ENCODE results near the gene NEK9.
"Not testable (repeated sequence)": the region's sequence is repeated elsewhere in the genome, so short reads cannot be mapped to it uniquely, and the experiment has no call there.

Gene NEK9

DNA sequence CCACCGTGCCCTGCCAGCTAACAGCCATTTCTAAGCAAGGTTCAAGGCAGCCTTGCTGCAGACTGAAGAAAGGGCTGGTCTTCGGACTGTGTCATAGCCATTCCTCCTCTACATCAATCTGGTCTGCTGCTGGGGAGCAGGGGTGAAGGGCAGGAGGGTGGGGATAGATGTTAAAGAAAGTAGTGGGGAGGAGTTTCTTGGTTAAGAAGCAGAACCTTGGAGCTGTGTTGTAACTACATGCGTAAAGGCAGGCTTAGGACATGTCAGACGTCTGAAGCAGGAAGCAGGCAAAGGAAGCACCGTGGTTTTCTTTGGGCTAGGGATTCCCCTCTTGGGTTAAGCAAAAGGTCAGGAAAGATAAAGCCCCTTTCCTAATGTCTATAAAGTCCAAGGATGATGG lies 18.1 kb upstream of the NEK9 start:
- DNase-seq (ENCODE audit: low read depth, low spot score): no peak

DNA sequence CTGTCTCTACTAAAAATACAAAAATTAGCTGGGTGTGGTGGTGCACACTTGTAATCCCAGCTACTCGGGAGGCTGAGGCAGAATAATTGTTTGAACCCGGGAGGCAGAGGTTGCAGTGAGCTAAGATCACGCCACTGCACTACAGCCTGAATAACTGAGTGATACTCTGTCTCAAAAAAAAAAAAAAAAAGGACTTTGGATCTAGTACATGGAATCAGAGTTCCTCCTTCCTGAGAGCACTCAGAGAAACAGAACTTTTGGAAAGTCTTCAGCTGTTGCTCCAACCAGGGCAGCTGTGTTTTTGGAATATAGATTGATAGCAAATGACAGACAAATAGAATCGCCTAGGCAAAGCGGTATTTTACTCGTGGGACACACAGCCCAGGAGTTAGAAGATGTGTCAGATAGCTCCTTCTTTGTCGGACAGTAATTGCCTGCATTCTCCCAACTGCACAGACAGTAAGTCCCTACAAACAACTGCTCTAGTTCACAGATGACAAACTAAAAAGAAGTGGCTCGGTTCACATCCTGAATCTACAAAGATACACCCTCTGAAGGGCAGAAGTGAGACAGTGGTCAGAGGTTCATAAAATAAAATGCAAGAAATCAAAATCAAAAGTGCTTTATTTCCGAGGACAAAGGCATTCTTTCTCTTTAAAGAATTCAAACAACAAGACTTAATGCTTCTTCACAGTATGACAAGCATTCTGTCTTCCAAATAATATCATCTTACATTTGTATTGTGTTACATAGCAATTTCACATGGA lies 17.1 kb upstream of the NEK9 start:
- no peak for DNase-seq (ENCODE audit: low read depth, low spot score)

DNA sequence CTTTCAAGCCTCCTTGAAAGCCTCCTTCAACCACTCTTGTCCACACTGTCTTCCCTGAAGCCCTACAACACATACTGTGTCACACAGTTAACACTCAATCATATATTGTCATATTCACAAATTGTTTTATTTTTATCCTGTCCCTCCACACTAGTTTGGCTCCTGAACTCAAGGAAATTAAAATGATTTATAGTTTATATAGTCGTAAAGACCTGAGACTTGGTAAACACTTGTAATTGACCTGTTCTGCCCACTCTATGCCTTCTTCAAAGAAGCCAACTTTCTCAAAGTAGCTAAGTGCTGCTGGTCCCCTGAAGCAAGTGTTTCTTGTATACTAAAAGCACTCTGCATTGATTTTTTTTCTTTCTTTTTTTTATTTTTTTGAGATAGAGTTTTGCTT lies 15.6 kb upstream of the NEK9 start:
- DNase-seq (ENCODE audit: low read depth, low spot score): no peak

DNA sequence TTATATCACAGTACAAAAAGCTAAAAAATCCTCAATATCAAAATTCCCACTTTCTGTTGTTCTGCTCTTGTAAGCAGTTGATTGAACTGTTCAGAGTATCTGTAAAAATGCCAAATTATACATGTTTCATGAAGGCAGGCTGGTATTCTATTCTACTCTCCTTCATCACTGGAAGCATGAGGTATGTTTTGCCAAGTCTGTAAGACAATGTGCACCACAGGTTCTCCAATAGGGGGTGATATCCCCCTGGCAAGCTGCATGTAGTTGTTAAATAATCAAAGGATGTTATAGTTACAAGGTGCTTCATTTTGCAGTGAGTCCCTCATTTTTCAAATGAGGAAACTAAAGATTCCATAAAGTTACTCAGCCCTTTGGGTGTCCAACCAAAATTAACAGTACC lies 15.1 kb upstream of the NEK9 start:
- DNase-seq (ENCODE audit: low read depth, low spot score): peak; percentile 42

DNA sequence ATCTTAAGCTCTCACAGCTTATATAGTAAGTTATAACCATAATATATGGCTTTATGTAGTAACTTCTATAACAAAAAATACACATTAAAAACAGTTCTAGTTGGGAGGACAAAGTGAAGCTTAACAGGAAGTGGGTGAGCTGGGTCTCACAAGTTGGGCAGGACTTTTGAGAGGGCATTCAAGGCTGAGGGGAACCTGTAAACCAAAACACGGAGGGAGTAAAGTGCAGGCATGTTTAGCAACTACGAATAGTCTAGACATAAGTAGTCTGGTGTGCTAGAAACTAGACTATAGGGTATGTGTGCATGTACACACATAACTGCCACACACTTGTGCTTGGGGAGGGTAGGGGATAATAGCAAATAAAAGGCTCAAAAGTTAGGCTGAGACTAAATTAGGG lies 14.2 kb upstream of the NEK9 start:
- DNase-seq (ENCODE audit: low read depth, low spot score): no peak

DNA sequence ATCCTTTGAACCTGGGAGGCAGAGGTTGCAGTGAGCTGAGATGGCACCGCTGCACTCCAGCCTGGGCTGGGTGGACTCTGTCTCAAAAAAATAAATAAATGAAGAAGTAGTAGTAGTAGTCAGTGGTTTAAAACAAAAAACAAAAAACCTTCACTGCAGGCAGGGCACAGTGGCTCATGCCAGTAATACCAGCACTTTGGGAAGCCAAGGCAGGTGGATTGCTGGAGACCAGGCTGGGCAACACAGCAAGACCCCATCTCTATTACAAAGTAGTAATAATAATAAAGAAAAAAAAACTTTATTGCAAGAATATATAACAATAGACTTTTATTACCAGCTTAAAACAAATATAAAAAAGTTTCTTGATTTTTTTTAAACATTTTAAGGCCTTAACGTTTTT lies 13.8 kb upstream of the NEK9 start:
- DNase-seq (ENCODE audit: low read depth, low spot score): no peak

DNA sequence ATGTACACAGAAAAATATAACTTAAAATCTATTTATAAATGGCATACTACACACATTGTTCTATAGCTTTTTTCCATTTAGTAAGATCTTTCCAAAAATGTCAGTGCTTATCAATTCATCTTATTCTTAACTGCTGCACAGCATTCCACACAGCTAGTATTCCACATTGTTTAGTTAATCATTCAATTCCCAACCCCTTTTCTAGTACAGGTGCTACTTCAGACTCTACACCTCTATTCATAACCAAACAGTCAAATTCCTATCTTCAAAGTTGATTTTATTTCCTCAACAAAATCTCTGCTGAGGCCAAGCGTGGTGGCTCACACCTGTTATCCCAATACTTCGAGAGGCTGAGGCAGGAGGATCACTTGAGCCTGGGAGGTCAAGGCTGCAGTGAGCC lies 12.3 kb upstream of the NEK9 start:
- no peak for DNase-seq (ENCODE audit: low read depth, low spot score)

DNA sequence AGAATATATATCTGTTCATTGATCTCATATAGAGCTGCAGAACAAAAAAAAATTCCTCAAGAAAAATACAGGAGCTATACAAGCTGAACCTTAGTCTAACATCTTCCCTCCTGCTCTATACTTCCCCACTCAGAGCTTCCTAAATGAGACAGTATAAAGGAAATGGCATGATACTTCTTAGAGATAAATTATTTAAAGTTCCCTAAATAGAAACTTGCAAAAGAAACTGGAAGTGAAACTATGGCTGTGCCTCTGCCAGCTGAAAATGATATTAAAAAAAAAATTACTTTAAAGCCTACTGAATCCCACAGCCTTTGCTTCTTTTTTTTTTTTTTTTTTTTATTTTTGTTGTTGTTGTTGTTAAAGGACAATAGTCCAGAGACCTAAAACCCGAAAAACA lies 11.6 kb upstream of the NEK9 start:
- no peak for DNase-seq (ENCODE audit: low read depth, low spot score)

DNA sequence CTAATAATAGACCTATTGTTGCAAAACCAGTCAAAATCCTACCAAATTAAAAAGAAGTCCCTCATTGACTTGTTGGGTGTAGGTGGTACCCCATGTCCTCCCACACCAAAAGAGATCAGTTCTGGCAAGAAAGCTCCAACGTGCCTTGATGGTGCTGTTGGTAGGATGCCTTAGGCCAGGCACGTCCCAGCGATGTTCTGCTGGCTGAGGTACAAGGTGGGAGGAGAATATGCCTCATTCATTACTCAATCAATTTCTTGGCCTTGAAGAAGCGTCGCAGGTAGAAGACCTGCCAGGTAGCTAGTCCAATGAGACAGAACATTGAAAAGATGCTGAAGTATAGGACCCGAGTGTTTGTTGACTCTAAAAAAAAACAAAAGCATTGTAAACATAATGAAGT lies 7.8 kb upstream of the NEK9 start:
- no peak for DNase-seq (ENCODE audit: low read depth, low spot score)

DNA sequence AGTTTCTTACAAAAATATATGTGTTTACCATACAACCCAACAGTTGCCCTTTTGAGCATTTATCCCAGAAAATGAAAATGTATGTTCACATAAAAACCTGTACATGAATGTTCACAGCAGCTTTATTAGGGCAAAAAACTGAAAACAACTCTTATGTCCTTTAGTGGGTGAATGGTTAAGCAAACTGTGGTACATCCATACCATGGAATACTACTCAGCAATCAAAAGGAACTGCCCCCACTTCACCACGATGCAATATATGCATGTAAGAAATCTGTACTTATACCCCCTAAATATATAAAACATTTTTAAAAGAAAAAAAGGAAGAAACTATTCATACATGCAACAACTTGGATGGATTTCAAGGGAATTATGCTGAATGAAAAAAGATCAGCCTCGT lies 6.7 kb upstream of the NEK9 start:
- no peak for DNase-seq (ENCODE audit: low read depth, low spot score)

DNA sequence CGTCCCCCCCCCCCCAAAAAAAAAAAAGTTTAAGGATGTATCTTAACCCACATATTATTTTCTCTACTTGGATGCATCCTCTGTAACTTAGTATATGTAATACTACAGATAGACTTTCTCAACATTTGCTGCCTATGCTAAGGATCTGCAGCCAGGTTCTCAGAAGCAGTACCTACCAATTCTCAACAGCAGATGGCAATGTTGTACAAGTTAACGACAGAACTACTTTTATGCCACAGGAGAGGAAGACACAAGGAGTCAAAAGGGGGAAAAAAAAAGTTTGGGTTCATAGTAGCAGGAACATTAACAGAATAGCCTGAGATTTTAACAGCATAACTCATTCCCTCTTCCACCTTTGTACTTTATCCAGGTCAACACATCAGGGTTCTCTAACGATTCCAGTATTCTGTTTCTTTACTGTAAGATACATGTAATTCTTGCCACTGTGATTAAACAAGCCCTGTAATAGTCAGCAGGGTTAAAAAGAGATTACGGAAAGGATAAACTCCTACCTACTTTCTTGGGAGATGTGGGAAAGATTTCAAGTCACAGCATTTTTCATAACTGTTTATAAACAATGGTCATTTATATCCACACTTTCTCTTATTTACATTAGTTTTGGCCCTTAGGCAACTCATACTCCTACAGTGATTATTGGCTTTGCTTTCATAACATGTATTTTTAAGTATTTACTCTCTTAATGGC lies 5.7 kb upstream of the NEK9 start:
- DNase-seq (ENCODE audit: low read depth, low spot score): peak; percentile 85

DNA sequence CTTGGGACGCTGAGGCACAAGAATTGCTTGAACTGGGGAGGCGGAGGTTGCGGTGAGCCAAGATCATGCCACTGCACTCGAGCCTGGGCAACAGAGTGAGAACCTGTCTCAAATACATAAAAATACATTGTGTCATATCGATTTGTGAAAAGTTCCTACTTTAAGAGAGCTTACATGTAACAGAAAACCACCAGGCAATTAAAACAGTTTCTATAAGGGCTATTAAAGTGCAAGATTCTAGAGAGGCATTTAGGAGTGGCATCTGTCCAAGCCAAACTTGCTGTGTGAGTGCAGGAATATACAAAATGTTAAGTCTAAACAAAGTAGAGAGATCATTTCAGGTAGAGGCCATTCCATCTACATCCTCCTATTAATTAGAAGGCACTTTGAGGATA lies 1.7 kb upstream of the NEK9 start:
- DNase-seq (ENCODE audit: low read depth, low spot score): no peak

DNA sequence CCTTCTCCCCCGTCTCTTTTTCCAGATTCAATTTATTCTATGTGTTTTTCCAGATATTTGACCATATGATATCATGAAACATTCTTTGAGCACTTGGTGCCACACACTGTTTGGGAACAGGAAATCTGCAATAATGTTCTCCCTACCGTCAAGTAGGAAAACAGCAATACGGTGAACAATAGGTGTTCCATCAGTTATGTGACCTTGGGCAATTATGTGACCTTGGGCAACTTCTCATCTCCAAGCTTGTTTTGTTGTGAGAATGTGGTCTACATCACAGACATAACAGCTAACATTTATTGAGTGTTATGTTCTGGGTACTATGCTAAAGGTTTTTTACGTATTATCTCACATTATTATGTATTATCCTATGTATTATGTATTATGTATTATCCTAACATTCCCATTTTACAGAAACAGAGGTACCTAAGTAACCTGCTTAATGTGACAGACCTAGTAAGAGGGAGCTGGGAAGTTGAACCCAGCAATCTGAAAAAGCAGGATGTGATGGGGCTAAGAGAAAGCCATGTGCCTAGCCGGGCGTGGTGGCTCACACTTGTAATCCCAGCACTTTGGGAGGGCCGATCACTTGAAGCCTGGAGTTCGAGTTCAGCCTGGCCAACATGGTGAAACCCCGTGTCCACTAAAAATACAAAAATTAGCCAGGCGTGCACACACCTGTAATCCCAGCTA lies 1.2 kb upstream of the NEK9 start:
- DNase-seq (ENCODE audit: low read depth, low spot score): no peak

DNA sequence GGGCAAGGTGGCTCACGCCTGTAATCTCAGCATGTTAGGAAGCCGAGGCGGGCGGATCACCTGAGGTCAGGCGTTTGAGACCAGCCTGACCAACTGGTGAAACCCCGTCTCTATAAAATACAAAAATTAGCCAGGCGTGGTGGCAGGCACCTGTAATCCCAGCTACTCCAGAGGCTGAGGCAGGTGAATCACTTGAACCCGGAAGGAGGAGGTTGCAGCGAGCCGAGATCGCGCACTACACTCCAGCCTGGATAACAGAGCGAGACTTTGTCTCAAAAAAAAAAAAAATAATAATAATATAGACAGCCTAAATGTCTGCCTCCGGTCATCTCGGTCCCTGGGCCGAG lies 599 bp upstream of the NEK9 start:
- DNase-seq (ENCODE audit: low read depth, low spot score): not testable (repeated sequence)

DNA sequence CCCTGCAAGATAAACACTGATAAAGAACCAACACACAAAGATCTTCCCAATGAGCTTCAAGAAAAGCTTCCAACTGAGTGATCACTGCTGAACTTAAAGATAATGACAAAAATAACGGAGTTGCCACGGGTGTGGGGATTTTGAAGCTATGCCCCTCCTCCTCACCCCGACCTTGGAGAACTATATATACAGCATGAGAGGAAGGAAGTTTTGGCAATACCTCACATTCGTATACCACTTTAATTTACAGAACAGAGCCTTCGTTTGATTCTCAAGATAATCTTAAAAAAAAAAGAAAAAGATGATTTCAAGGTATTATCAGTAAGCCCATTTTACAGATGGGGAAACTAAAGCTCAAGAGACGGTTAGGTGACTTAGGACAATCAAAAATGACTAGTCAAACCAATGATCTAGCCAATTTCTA lies 715 bp downstream of the NEK9 start:
- no peak for DNase-seq (ENCODE audit: low read depth, low spot score)

DNA sequence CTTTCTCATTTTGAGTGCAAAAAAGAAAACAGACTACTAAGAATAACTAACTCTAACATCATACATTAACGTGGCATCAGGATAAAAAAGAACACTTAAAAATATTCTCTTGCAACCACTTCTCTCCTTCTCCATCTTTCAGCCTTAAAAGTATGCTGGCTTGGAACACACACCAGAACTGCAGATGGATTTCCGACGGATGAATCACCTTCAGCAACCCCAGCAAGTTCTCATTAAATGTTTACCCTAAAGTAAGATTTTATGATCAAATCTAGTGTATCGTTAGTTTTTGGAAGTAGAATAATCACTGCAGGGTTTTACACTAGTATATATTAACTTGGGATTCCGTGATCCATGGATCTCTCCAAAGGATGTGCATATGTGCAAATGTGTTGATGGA lies 1.2 kb downstream of the NEK9 start:
- DNase-seq (ENCODE audit: low read depth, low spot score): peak; percentile 46

DNA sequence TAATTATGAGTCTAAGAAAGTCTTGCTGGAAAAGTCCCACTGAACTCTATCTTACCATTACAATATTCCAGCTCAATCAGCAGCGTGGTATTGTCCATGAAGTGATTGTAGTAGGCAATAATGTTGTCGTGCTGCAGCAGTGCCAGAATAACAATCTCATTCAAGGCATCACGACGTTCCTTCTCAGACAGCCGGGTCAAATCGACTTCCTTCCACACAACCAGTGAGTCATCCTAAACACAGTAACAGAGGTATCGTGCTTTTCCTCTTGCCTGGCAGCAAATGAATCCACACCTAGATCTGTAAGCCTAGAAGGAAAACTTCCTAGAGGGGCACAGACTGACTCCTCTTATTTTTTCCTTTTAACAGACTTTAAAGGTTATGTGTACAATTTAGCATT lies 2.9 kb downstream of the NEK9 start:
- peak; percentile 82 for DNase-seq (ENCODE audit: low read depth, low spot score)

DNA sequence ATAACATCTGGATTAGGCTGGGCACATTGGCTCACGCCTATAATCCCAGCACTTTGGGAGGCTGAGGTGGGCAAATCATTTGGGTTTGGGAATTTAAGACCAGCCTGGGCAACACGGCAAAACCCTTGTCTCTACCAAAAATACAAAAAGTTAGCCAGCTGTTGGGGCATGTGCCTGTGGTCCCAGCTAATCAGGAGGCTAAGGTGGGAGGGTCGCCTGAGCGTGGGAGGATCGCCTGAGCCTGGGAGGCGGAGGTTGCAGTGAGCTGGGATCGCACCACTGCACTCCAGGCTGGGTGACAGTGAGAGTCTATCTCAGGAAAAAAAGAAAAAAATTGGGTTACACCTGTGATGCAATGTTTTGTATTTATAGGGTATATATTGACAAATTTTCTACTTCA lies 5.3 kb downstream of the NEK9 start:
- DNase-seq (ENCODE audit: low read depth, low spot score): no peak

DNA sequence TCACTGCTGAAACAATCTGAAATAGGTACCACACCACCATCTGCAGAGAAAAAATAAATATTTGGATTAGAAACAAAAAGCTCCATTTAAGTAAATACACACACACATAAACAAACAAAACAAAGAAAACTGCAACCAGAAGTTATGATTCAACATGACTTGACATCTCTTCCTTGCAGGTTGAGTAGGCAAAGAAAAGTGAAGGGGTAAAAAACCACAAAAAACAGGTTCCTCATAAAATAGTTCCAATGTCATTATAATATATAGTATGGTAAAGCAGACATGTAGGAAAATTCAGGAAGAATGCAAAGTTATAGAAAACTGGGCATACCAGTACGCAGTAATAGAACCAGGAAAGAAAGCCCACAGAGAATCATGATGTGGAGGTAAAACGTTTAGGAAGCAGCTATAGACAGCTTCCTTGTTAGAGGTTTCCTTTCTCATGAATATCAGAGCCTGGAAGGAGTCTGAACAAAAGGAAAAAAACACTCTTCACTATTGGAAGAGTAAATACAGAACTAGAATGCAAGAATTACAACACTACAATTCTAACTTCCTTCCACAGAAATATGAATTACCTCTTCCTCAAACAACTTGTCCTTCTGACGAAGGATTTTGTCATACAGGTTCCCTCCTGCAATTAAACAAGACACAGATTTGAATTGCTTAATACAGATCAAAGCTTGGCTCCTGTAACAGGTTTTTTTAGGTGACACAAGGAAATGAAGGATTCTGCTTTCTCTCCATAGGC lies 6.1 kb downstream of the NEK9 start:
- DNase-seq (ENCODE audit: low read depth, low spot score): no peak

DNA sequence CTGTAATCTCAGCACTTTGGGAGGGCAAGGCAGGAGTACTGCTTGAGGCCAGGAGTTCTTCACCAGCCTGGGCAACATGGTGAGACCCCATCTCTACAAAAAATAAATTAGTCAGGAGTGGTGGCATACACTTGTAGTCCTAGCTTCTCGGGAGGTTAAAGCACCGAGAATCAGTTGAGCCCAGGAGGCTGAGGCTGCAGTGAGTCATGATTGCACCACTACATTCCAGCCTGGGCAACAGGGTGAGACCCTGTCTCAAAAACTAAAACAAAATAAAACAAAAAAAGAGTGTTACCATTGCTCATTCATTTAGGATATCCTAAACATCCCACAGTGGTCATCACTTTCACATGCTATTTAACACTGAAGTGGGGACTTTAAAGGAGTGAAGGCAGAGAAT lies 7.8 kb downstream of the NEK9 start:
- DNase-seq (ENCODE audit: low read depth, low spot score): peak; percentile 4

DNA sequence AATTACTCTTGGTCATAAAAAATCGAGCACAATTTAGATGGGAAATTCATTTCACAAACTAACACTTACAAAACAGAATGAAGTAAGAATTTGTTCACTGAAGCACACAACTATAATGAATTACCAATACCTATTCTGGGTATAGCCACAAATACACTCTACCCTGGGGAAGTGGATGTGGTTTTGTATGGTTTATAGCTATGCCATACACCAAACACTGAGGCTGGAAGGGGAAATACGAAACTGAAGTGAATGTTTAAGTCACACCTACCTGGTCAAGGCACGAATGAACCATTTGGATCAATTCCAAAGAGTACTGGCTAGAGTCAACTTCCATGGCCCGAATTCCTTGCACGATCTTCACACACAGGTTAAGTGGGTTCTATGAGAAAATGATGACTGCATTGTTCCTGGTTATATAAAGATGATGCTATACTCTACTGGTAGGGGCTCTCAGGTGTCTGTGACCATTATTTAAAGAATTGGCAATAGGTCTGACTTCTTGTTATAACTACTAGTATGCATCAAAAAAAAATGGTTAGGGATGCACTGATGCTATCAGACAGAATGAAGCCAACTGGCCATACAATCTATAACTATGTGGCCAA lies 12.8 kb downstream of the NEK9 start:
- no peak for DNase-seq (ENCODE audit: low read depth, low spot score)

DNA sequence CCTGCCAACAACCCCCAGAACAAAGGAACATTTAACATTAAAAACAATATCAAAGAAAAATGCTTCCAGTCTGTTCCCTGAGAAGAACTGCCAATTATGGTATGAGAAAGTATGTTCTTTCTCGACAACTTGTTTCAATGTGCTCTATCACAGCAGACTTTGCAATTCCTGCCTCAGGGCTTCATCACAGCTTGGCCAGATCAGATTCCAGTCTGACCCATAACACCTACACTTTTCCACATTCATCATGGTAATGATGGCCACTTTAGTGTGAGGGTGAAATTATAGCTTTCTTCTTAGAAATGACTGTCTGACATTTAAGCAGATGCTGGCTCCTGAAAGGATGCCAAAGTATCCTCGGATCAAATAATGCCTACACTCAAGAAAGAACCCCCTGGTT lies 17.0 kb downstream of the NEK9 start:
- DNase-seq (ENCODE audit: low read depth, low spot score): no peak
